Mesenchymal stem cell (in vitro differentiated cells and primary cell): ENCODE data around the gene SLC2A10.
"Not testable (repeated sequence)": the region's sequence is repeated elsewhere in the genome, so short reads cannot be mapped to it uniquely, and the experiment has no call there.

Experiments used
- DNase-seq: peaks from one replicate; pipeline ENCODE4 v3.0.0-alpha.2; 2013
- H2AFZ ChIP-seq: one replicate; pipeline ENCODE4 v1.6.1; 2013; ENCODE audit warnings: low read depth, mild to moderate bottlenecking, control low read depth, inconsistent platforms, low read length, moderate library complexity
- H2AK5ac ChIP-seq: 2 replicates; pipeline ENCODE4 v1.6.1; 2013; ENCODE audit warnings: low read length, moderate library complexity, mild to moderate bottlenecking, inconsistent platforms; ENCODE audit not compliant: severe bottlenecking
- H2BK120ac ChIP-seq: one replicate; pipeline ENCODE4 v1.6.1; 2013; ENCODE audit warnings: low read depth, mild to moderate bottlenecking, inconsistent platforms, low read length, moderate library complexity
- H2BK12ac ChIP-seq, 2 experiments: one replicate each; pipeline ENCODE4 v1.6.1; 2013; ENCODE audit warnings: inconsistent platforms in 2 of 2, low read length in 2 of 2, mild to moderate bottlenecking in 2 of 2, moderate library complexity in 2 of 2, control low read depth in 1 of 2
- H2BK15ac ChIP-seq: one replicate; pipeline ENCODE4 v1.6.1; 2013; ENCODE audit warnings: mild to moderate bottlenecking, low read depth, inconsistent platforms; ENCODE audit not compliant: poor library complexity, severe bottlenecking
- H2BK5ac ChIP-seq: 2 replicates; pipeline ENCODE4 v1.6.1; 2013; ENCODE audit warnings: low read depth, mild to moderate bottlenecking, low read length, control low read depth, inconsistent platforms; ENCODE audit not compliant: poor library complexity, severe bottlenecking
- H3K14ac ChIP-seq, 2 experiments: one replicate each; pipeline ENCODE4 v1.6.1; 2013; ENCODE audit warnings: inconsistent platforms in 2 of 2, low read length in 2 of 2, control low read depth in 1 of 2, mild to moderate bottlenecking in 1 of 2, moderate library complexity in 1 of 2
- H3K18ac ChIP-seq, 2 experiments: one replicate each; pipeline ENCODE4 v1.6.1; 2013; ENCODE audit warnings: inconsistent platforms in 2 of 2, low read length in 2 of 2, control low read depth in 1 of 2, low read depth in 1 of 2, mild to moderate bottlenecking in 1 of 2
- H3K23ac ChIP-seq, 2 experiments: one replicate each; pipeline ENCODE4 v1.6.1; 2013; ENCODE audit warnings: inconsistent platforms in 2 of 2, low read length in 2 of 2, mild to moderate bottlenecking in 2 of 2, moderate library complexity in 2 of 2, control low read depth in 1 of 2
- H3K27ac ChIP-seq: 2 replicates; pipeline ENCODE4 v1.5.1; 2013; ENCODE audit warnings: mild to moderate bottlenecking, moderate library complexity, low read length, control low read depth, inconsistent platforms; ENCODE audit not compliant: poor library complexity, severe bottlenecking
- H3K27me3 ChIP-seq, 2 experiments: 2 replicates each; pipeline versions ENCODE4 v1.6.1 to v1.7.0; 2013; ENCODE audit warnings: low read length in 2 of 2, mild to moderate bottlenecking in 2 of 2, moderate library complexity in 2 of 2, control low read depth in 1 of 2, inconsistent platforms in 1 of 2; ENCODE audit not compliant: control insufficient read depth in 1 of 2, insufficient read depth in 1 of 2
- H3K36me3 ChIP-seq, 2 experiments: 2 replicates each; pipeline versions ENCODE4 v1.6.1 to v1.7.0; 2013; ENCODE audit warnings: low read length in 2 of 2, control low read depth in 1 of 2, inconsistent platforms in 1 of 2, low read depth in 1 of 2, mild to moderate bottlenecking in 1 of 2; ENCODE audit not compliant: insufficient read depth in 2 of 2, control insufficient read depth in 1 of 2
- H3K4ac ChIP-seq, 2 experiments: one replicate each; pipeline ENCODE4 v1.6.1; 2013; ENCODE audit warnings: inconsistent platforms in 2 of 2, low read length in 2 of 2, mild to moderate bottlenecking in 2 of 2, moderate library complexity in 2 of 2, control low read depth in 1 of 2, low read depth in 1 of 2
- H3K4me1 ChIP-seq: 2 replicates; pipeline ENCODE4 v1.6.1; 2013; ENCODE audit warnings: low read depth, low read length, control low read depth; ENCODE audit not compliant: control insufficient read depth, insufficient read depth
- H3K4me2 ChIP-seq: 2 replicates; pipeline ENCODE4 v1.6.1; 2013; ENCODE audit warnings: low read length, mild to moderate bottlenecking, inconsistent platforms; ENCODE audit not compliant: poor library complexity, severe bottlenecking
- H3K4me3 ChIP-seq, 2 experiments: 2 replicates each; pipeline versions ENCODE4 v1.5.1 to v1.7.0; 2013; ENCODE audit warnings: low read length in 2 of 2, mild to moderate bottlenecking in 2 of 2, control low read depth in 1 of 2, low read depth in 1 of 2; ENCODE audit not compliant: insufficient read depth in 1 of 2
- H3K79me1 ChIP-seq: replicated peaks from 2 replicates; pipeline ENCODE4 v1.6.1; 2013; ENCODE audit warnings: mild to moderate bottlenecking, control low read depth, low read length, inconsistent platforms; ENCODE audit not compliant: poor library complexity, severe bottlenecking
- H3K9ac ChIP-seq: 2 replicates; pipeline ENCODE4 v1.7.0; 2013; ENCODE audit warnings: mild to moderate bottlenecking, low read length, moderate library complexity
- H3K9me3 ChIP-seq: 2 replicates; pipeline ENCODE4 v1.7.0; 2013; ENCODE audit warnings: mild to moderate bottlenecking, low read length; ENCODE audit not compliant: control insufficient read depth
- H4K8ac ChIP-seq: one replicate; pipeline ENCODE4 v1.6.1; 2013; ENCODE audit warnings: inconsistent platforms, mild to moderate bottlenecking, low read length, moderate library complexity
- H4K91ac ChIP-seq: one replicate; pipeline ENCODE4 v1.6.1; 2013; ENCODE audit warnings: mild to moderate bottlenecking, low read length, inconsistent platforms
- WGBS: methylation state at CpG from one replicate; pipeline ENCODE4 v1.1.7; 2013; ENCODE audit warnings: mixed read lengths; 5-methylcytosine and 5-hydroxymethylcytosine counted together

The SLC2A10 gene

DNA sequence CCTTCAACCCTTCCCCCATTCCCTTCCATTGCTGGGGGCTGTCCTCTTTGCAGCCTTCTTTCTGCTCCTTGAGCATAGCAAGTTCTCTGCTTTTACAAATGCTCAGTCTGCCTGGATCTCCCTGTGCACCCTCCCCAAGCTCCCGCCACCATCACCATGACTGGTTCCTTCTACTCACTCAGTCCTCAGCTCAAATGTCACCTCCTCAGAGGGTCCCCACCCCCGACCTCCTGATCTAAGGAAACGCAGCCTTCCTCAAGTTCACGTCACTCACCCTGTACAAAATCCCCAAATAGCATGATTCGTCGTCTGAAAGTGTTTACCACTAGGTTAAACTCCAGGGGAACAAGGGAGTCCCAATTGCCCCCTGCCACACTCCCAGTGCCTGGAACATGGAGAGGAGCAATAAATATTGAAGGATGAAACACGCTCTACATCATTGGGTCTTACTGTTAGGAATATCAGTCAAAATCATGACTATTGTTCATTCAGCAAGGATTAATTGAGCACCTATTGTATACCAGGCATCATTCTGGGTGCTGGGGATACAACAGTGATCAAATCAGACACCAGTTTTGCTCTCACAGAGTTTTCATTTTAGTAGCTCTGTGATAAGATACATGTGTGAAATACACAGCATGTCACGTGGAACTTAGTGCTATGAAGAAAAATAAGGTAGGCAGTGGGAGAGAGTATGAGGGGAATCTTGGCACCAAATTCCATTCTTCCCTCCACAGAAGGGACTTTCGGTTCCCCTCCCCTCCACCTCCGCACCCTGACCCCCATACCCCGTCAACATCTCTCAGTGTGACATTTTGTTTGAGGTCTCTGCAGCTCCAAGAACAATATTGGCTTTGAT lies 35.8 kb upstream of the SLC2A10 start:
- H3K36me3 ChIP-seq: peaks cover 0 to 25% of the 10 kb centered on the region in 2 experiments
- H2BK12ac ChIP-seq: no peak overlapping the region
- peaks cover 6% of the 10 kb centered on the region for H3K79me1 ChIP-seq
- no peak overlapping the region for H3K4ac ChIP-seq
- H2BK120ac ChIP-seq: no peak overlapping the region
- no peak overlapping the region for H3K18ac ChIP-seq
- no peaks in the 10 kb centered on the region for H3K27me3 ChIP-seq
- H3K9me3 ChIP-seq: peaks cover 34% of the 10 kb centered on the region
- peaks cover 4% of the 10 kb centered on the region for H3K4me1 ChIP-seq
- H3K4me3 ChIP-seq: no peak overlapping the region
- H4K91ac ChIP-seq: no peak overlapping the region
- H3K9ac ChIP-seq: no peak overlapping the region
- WGBS: 90% methylated on average over 10 of the region's 11 CpGs
- H3K14ac ChIP-seq: no peak overlapping the region
- H2AK5ac ChIP-seq: no peak overlapping the region
- no peak overlapping the region for H3K23ac ChIP-seq
- H2AFZ ChIP-seq: no peak overlapping the region
- no peak overlapping the region for H3K27ac ChIP-seq
- no peak overlapping the region for H3K4me2 ChIP-seq
- H2BK15ac ChIP-seq: no peak overlapping the region
- DNase-seq: no peak
- no peak overlapping the region for H2BK5ac ChIP-seq
- H4K8ac ChIP-seq: no peak overlapping the region

DNA sequence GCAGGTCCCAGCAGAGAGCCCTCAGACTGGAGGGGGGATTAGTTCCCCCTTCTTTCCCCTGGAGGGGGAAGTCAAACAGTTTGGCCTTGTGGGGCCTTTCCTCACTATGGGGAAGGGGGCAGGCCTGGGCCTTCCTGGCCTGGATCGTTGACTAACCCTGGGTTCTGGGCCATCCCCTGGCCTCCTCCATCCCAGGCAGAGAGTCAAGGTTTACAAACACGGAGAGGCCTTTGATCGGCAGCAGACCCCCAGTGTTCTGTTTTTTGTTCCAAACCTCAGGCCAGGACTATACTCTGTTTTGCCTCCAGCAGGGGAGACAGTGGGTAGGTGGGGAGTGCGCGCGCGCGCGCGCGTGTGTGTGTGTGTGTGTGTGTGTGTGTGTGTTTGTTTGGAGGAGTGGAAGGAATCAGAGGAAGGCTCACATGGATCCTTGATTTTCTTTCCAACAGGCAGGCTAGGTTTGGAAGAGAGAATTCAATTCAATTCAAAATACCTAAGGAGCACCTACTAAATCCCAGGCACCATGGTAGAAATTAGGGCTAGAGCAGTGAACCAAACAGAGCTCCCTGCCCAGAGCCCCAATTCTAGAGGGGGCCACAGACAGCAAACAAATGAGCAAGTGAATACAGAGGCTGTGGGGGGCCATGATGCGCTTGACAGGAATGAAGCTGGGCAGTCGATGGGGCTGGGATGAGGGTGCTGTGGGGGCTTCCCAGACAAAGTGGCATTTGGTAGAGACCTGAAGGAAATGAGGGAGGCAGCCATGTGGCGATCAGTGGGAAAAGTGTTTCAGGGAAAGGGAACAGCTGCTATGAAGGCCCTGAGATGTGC lies 35.0 kb upstream of the SLC2A10 start:
- DNase-seq: no peak

DNA sequence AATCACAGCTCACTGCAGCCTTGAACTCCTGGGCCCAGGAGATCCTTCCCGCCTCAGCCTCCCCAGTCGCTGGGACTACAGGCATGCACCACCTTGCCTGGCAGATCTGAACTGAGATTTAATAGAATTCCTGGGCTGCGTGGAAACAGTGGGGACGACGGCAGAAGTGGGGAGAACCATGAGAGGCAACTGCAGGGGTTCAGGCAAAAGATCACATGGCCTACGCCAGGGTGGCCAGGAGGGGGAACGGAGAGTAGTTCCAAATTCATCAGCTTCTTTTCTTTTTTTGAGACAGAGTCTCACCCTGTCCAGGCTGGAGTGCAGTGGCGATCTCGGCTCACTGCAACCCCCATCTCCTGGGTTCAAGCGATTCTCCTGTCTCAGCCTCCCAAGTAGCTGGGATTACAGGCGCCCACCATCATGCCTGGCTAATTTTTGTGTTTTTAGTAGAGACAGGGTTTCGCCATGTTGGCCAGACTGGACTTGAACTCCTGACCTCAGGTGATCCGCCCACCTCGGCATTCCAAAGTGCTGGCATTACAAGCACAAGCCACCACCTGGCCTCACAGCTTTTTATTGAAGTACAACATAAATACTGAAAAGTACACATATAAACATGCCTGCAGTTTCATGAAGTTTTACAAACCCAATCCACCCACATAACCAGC lies 32.7 kb upstream of the SLC2A10 start:
- not testable (repeated sequence) for H4K8ac ChIP-seq, H3K14ac ChIP-seq, H3K27ac ChIP-seq, H2AK5ac ChIP-seq, H3K27me3 ChIP-seq, H4K91ac ChIP-seq, H3K4me1 ChIP-seq, H3K4me3 ChIP-seq, H2BK120ac ChIP-seq, DNase-seq, H3K23ac ChIP-seq, H3K4ac ChIP-seq, H2AFZ ChIP-seq, H2BK15ac ChIP-seq, H3K18ac ChIP-seq, H3K4me2 ChIP-seq, H2BK5ac ChIP-seq, H2BK12ac ChIP-seq, H3K9ac ChIP-seq
- Histone ChIP-seq H3K36me3 (peaks cover 6 to 23% of the 10 kb centered on the region in 2 experiments), H3K79me1 (peaks cover 19% of the 10 kb centered on the region), H3K9me3 (peaks cover 13% of the 10 kb centered on the region)
- WGBS: 97% methylated on average over 13 of the region's 14 CpGs

More for the DNA sequence above, 35.0 kb upstream of the SLC2A10 start:
- Histone ChIP-seq H2BK120ac (no peak overlapping the region), H3K4ac (no peak overlapping the region), H3K27me3 (no peaks in the 10 kb centered on the region), H3K9ac (no peak overlapping the region), H3K27ac (no peak overlapping the region), H2BK15ac (no peak overlapping the region), H3K4me3 (no peak overlapping the region), H2BK5ac (no peak overlapping the region), H3K23ac (no peak overlapping the region), H3K36me3 (peaks cover 0 to 16% of the 10 kb centered on the region in 2 experiments), H3K18ac (no peak overlapping the region), H3K4me1 (peaks cover 4% of the 10 kb centered on the region), H3K4me2 (no peak overlapping the region), H3K14ac (no peak overlapping the region), H4K8ac (no peak overlapping the region), H2BK12ac (no peak overlapping the region), H2AFZ (no peak overlapping the region), H4K91ac (no peak overlapping the region), H3K9me3 (peaks cover 34% of the 10 kb centered on the region), H3K79me1 (peaks cover 8% of the 10 kb centered on the region), H2AK5ac (no peak overlapping the region)
- 80% methylated on average over 14 of the region's 14 CpGs for WGBS

DNA sequence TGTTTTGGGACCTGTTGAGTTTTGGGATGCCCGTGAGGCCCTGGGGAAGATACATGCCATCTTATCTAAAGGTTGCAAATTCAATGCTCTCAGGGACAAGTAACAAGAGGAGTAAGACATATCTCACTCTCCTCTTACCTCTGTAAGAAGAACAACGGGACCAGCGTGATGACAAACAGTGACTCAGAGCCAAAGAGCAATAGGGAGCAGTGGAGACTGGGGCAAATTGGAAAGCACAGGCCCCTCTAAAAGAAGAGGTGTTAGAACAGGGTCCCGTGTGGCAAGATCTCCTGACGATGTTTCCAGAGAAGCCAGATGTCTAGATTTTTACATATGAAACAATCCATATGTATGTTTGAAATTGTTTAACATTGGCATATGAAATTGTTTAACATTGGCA lies 31.8 kb upstream of the SLC2A10 start:
- Histone ChIP-seq H3K23ac (no peak overlapping the region), H3K18ac (no peak overlapping the region), H3K4me2 (no peak overlapping the region), H3K4ac (no peak overlapping the region), H2AFZ (no peak overlapping the region), H2BK120ac (no peak overlapping the region), H2BK5ac (no peak overlapping the region), H2BK15ac (no peak overlapping the region), H3K14ac (no peak overlapping the region), H3K27me3 (no peaks in the 10 kb centered on the region), H3K9ac (no peak overlapping the region), H2BK12ac (no peak overlapping the region), H3K79me1 (peaks cover 21% of the 10 kb centered on the region), H3K36me3 (peaks cover 6 to 20% of the 10 kb centered on the region in 2 experiments), H3K4me1 (peaks cover 4% of the 10 kb centered on the region), H2AK5ac (no peak overlapping the region), H4K8ac (no peak overlapping the region), H3K27ac (no peak overlapping the region), H4K91ac (no peak overlapping the region), H3K9me3 (peaks cover 5% of the 10 kb centered on the region), H3K4me3 (no peak overlapping the region)
- no peak for DNase-seq
- WGBS: 76% methylated on average over 3 of the region's 5 CpGs
